ENCODE data around the gene DYSF.

The DYSF gene

DNA sequence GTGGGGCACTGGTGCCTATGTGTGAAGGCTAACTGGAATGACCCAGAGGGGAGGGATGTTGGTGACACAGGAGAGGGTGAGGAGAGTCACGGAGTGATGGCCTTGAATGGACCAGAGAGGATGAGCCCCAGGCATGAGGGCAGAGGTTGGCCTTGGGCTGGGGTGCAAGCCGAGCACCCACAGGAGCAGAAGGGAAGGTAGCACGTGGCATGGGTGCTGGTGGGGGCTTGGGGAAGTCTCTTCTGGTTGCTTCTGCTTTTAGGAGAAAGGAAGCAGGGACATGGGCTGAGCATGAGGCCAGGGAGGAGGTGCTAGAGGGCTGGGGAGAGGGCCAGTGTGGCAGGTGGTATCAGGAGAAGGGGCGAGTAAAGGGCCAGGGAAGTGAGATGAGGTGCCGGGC, 183.8 kb downstream of the DYSF start:
- no peak for TF ChIP-seq CTCF (IDR thresholded peaks at IDR 0.05; ENCODE audit: borderline replicate concordance, control extremely low read depth, extremely low read depth, insufficient read depth, missing control alignments)
- in situ Hi-C loops (cut with MboI; ENCODE audit: low sequenced_read_pairs, unreplicated experiment) = no loop called here
- DNase-seq (ENCODE audit: low spot score) = no peak

GRCh38 chr2:71637736-71638135, 184.4 kb downstream of the DYSF start:
- DNase-seq (ENCODE audit: low spot score) = no peak
- no peak for TF ChIP-seq CTCF (IDR thresholded peaks at IDR 0.05; ENCODE audit: borderline replicate concordance, control extremely low read depth, extremely low read depth, insufficient read depth, missing control alignments)
- in situ Hi-C loops (cut with MboI; ENCODE audit: low sequenced_read_pairs, unreplicated experiment) = no loop called here

- in situ Hi-C loops (cut with MboI; ENCODE audit: low sequenced_read_pairs, unreplicated experiment) = no loop called here
- DNase-seq (ENCODE audit: low spot score) = no peak
- no peak for TF ChIP-seq CTCF (IDR thresholded peaks at IDR 0.05; ENCODE audit: borderline replicate concordance, control extremely low read depth, extremely low read depth, insufficient read depth, missing control alignments)
These were observed 186.4 kb downstream of the DYSF start for GRCh38 chr2:71639735-71640134.

DNA sequence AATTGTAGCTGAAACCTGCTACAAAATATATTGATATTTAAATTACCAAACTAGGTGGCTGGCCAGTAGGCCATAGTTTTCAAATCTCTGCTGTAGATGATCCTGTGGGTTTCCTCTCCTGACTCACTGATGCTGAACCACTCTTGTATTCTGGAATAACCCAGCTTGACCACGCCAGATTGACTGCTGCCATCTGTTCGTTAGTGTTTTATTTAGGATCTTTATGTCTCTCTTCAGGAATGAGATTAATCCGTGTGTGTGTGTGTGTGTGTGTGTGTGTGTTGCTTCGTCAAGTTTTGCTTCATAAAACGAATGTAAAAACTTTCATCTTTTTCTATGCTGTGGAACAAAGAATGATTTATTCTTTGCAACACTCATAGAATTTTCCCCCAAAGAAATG, 187.1 kb downstream of the DYSF start:
- in situ Hi-C loops (cut with MboI; ENCODE audit: low sequenced_read_pairs, unreplicated experiment) = no loop called here
- DNase-seq (ENCODE audit: low spot score) = no peak
- no peak for TF ChIP-seq CTCF (IDR thresholded peaks at IDR 0.05; ENCODE audit: borderline replicate concordance, control extremely low read depth, extremely low read depth, insufficient read depth, missing control alignments)

DNA sequence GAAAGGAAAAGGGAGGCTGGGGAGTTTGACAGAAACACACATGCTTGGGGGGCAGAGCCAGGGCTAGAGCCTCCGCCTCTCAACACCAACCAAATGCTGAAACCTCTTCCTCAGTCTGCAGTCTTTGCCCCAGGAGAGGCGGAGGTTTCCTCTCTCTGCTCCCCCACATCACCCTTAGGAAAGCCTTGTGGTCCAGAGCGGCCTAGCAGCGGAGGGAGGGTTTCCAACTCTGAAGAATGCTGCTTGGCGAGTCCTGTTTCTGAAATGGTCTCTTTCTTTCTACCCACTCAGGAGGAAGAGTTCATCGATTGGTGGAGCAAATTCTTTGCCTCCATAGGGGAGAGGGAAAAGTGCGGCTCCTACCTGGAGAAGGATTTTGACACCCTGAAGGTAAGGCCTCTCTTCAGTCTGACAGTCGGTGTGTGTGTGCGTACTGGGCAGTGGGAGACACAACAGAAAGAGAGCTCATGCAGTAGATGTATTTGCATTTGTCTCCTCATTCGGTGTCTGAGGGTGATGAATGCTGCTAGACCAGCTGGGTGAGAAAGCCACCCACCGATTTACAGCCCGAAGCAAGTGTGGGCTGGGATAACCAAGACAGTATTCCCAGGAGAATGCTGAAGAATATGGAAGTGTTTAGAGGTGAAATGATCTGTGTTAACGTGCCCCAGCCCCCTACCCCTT, 190.5 kb downstream of the DYSF start:
- no peak for DNase-seq (ENCODE audit: low spot score)
- in situ Hi-C loops (cut with MboI; ENCODE audit: low sequenced_read_pairs, unreplicated experiment) = no loop called here
- no peak for TF ChIP-seq CTCF (IDR thresholded peaks at IDR 0.05; ENCODE audit: borderline replicate concordance, control extremely low read depth, extremely low read depth, insufficient read depth, missing control alignments)

DNA sequence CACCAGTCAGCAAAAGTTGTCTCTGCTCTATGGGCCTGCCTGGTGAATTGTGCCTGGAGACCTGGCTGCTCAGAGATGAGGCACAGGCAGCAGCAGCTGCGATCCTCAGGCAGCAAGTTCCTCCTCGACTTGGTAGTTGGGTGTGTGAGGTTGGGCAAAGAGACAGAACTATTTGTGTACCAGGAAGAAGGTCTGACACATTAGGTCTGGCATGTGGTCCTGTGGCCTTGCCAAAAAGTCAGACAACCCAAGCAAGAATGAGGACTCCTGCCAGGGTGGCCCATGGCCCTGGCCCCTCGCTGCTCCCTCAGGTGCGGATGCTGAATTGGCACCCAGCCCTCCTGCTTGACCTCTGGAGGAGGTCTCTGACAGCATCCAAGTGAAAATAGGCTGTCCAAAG, 192.7 kb downstream of the DYSF start:
- in situ Hi-C loops (cut with MboI; ENCODE audit: low sequenced_read_pairs, unreplicated experiment) = no loop called here
- TF ChIP-seq CTCF (IDR thresholded peaks at IDR 0.05; ENCODE audit: borderline replicate concordance, control extremely low read depth, extremely low read depth, insufficient read depth, missing control alignments) = no peak
- DNase-seq (ENCODE audit: low spot score) = no peak

Data from GM13976 (cell line).